ENCODE results near the gene THAP10.
"Not testable (repeated sequence)": the region's sequence is repeated elsewhere in the genome, so short reads cannot be mapped to it uniquely, and the experiment has no call there.

The THAP10 gene

DNA sequence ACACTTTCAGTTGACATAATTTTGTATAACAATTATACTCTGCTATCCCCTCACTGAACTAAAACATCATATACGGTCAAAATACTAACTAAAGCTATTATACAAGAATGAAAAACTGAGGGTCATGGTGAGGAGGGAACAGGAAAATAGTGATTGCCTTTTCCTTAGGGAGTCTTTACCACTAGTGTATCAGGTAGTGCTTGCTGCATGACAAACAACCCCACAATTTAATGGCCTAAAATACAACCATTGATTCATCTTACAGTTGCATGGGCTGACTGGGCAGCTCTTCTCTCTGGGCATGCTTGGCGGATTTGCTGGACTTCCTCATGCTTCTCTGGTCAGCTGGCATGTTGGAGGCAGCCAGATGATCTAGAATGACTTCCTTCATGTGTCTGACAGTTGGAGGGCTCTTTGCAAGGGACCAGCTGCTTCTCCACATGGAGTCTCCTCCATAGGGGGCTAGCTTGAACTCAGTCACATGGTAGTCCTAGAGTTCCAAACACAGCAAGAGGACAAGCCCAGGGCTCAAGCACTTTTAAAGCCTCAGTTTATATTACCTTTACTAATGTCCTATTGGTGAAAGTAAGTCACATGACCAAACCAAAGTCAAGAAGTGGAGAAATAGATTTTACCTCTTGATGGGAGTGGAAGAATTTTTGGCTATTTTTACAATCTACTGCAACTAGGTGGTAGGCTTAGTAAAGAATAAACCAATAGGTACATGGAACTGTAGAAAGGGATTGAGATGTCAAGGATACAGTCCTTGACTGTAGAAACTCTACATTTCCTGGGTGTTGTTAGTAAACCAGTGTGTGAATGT lies 18.8 kb downstream of the THAP10 start:
- Histone ChIP-seq H2AFZ (ENCODE audit: low read depth, low read length) (no peak overlapping the region), H3K9me3 (ENCODE audit: control insufficient read depth, low read length) (peaks cover 3% of the 10 kb centered on the region), H3K4me1 (ENCODE audit: control insufficient read depth, insufficient read depth, low read depth, low read length) (peaks cover 5% of the 10 kb centered on the region), H3K4me2 (ENCODE audit: low read length, poor library complexity, severe bottlenecking) (no peak overlapping the region), H3K79me1 (replicated peaks; ENCODE audit: low read length, poor library complexity, severe bottlenecking) (no peaks in the 10 kb centered on the region), H2AK5ac (ENCODE audit: low read length, severe bottlenecking) (no peak overlapping the region), H3K14ac (ENCODE audit: low read length in 2 of 2) (no peak overlapping the region), H4K8ac (ENCODE audit: low read length) (no peak overlapping the region), H3K18ac (ENCODE audit: low read depth in 1 of 2, low read length in 2 of 2) (no peak overlapping the region), H2BK15ac (ENCODE audit: low read depth, poor library complexity, severe bottlenecking) (no peak overlapping the region), H3K27ac (ENCODE audit: low read length, poor library complexity, severe bottlenecking) (no peak overlapping the region), H2BK120ac (ENCODE audit: low read depth, low read length) (no peak overlapping the region), H3K27me3 (ENCODE audit: control insufficient read depth in 1 of 2, insufficient read depth in 1 of 2, low read length in 2 of 2) (no peaks in the 10 kb centered on the region), H3K9ac (ENCODE audit: low read length) (no peak overlapping the region), H3K23ac (ENCODE audit: low read length in 2 of 2) (no peak overlapping the region), H3K36me3 (ENCODE audit: control insufficient read depth in 1 of 2, insufficient read depth in 2 of 2, low read depth in 1 of 2, low read length in 2 of 2) (no peaks in the 10 kb centered on the region), H3K4ac (ENCODE audit: low read depth in 1 of 2, low read length in 2 of 2) (no peak overlapping the region), H3K4me3 (ENCODE audit: insufficient read depth in 1 of 2, low read depth in 1 of 2, low read length in 2 of 2) (no peak overlapping the region), H4K91ac (ENCODE audit: low read length) (no peak overlapping the region), H2BK12ac (ENCODE audit: low read length in 2 of 2) (no peak overlapping the region), H2BK5ac (ENCODE audit: low read depth, low read length, poor library complexity, severe bottlenecking) (no peak overlapping the region)
- no peak for DNase-seq
- 100% methylated on average over 1 of the region's 2 CpGs for WGBS

DNA sequence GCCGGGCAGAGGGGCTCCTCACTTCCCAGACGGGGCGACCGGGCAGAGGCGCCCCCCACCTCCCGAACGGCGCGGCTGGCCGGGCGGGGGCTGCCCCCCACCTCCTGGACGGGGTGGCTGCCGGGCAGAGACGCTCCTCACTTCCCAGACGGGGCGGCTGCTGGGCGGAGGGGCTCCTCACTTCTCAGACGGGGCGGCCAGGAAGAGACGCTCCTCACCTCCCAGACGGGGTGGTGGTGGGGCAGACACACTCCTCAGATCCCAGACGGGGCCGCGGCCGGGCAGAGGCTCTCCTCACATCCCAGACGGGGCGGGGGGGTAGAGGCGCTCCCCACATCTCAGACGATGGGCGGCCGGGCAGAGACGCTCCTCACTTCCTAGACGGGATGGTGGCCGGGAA lies 20.7 kb downstream of the THAP10 start:
- H2BK12ac ChIP-seq (ENCODE audit: low read length in 2 of 2) = peak overlapping the region in 1 of 2 experiments; percentile 18
- not testable (repeated sequence) for H3K9ac ChIP-seq (ENCODE audit: low read length); H3K36me3 ChIP-seq (ENCODE audit: control insufficient read depth in 1 of 2, insufficient read depth in 2 of 2, low read depth in 1 of 2, low read length in 2 of 2); H2BK120ac ChIP-seq (ENCODE audit: low read depth, low read length); H3K27ac ChIP-seq (ENCODE audit: low read length, poor library complexity, severe bottlenecking); DNase-seq; H2BK15ac ChIP-seq (ENCODE audit: low read depth, poor library complexity, severe bottlenecking); H3K4ac ChIP-seq (ENCODE audit: low read depth in 1 of 2, low read length in 2 of 2); H3K4me2 ChIP-seq (ENCODE audit: low read length, poor library complexity, severe bottlenecking); H3K27me3 ChIP-seq (ENCODE audit: control insufficient read depth in 1 of 2, insufficient read depth in 1 of 2, low read length in 2 of 2); H3K23ac ChIP-seq (ENCODE audit: low read length in 2 of 2); H3K9me3 ChIP-seq (ENCODE audit: control insufficient read depth, low read length); H3K79me1 ChIP-seq (replicated peaks; ENCODE audit: low read length, poor library complexity, severe bottlenecking); H3K14ac ChIP-seq (ENCODE audit: low read length in 2 of 2); H2AFZ ChIP-seq (ENCODE audit: low read depth, low read length); H4K91ac ChIP-seq (ENCODE audit: low read length); H3K4me3 ChIP-seq (ENCODE audit: insufficient read depth in 1 of 2, low read depth in 1 of 2, low read length in 2 of 2); H3K4me1 ChIP-seq (ENCODE audit: control insufficient read depth, insufficient read depth, low read depth, low read length); H4K8ac ChIP-seq (ENCODE audit: low read length); H2AK5ac ChIP-seq (ENCODE audit: low read length, severe bottlenecking); H2BK5ac ChIP-seq (ENCODE audit: low read depth, low read length, poor library complexity, severe bottlenecking)
- H3K18ac ChIP-seq (ENCODE audit: low read depth in 1 of 2, low read length in 2 of 2) = peak overlapping the region in 1 of 2 experiments; percentile 51
- over 99% methylated on average over 32 of the region's 34 CpGs for WGBS

GRCh38 chr15:70870051-70870450 lies 22.2 kb downstream of the THAP10 start:
- no peak overlapping the region for H3K4me3 ChIP-seq (ENCODE audit: insufficient read depth in 1 of 2, low read depth in 1 of 2, low read length in 2 of 2)
- peak; percentile 84 for DNase-seq

GRCh38 chr15:70869346-70869745 lies 22.9 kb downstream of the THAP10 start:
- no peak overlapping the region for H4K91ac ChIP-seq (ENCODE audit: low read length)
- H2BK15ac ChIP-seq (ENCODE audit: low read depth, poor library complexity, severe bottlenecking) = no peak overlapping the region
- H3K23ac ChIP-seq (ENCODE audit: low read length in 2 of 2) = no peak overlapping the region
- no peak overlapping the region for H3K14ac ChIP-seq (ENCODE audit: low read length in 2 of 2)
- no peaks in the 10 kb centered on the region for H3K27me3 ChIP-seq (ENCODE audit: control insufficient read depth in 1 of 2, insufficient read depth in 1 of 2, low read length in 2 of 2)
- H3K9me3 ChIP-seq (ENCODE audit: control insufficient read depth, low read length) = peaks cover 3% of the 10 kb centered on the region
- H3K4me1 ChIP-seq (ENCODE audit: control insufficient read depth, insufficient read depth, low read depth, low read length) = peaks cover 5% of the 10 kb centered on the region
- DNase-seq = no peak
- no peaks in the 10 kb centered on the region for H3K36me3 ChIP-seq (ENCODE audit: control insufficient read depth in 1 of 2, insufficient read depth in 2 of 2, low read depth in 1 of 2, low read length in 2 of 2)
- peak overlapping the region; percentile 55 for H3K9ac ChIP-seq (ENCODE audit: low read length)
- peak overlapping the region in 1 of 2 experiments; percentile 57 for H2BK12ac ChIP-seq (ENCODE audit: low read length in 2 of 2)
- H2BK120ac ChIP-seq (ENCODE audit: low read depth, low read length) = no peak overlapping the region
- H3K4me3 ChIP-seq (ENCODE audit: insufficient read depth in 1 of 2, low read depth in 1 of 2, low read length in 2 of 2) = no peak overlapping the region
- peak overlapping the region in 1 of 2 experiments; percentile 9 for H3K4ac ChIP-seq (ENCODE audit: low read depth in 1 of 2, low read length in 2 of 2)
- no peak overlapping the region for H3K4me2 ChIP-seq (ENCODE audit: low read length, poor library complexity, severe bottlenecking)
- no peaks in the 10 kb centered on the region for H3K79me1 ChIP-seq (replicated peaks; ENCODE audit: low read length, poor library complexity, severe bottlenecking)
- peak overlapping the region; percentile 40 to 46 for H3K18ac ChIP-seq (ENCODE audit: low read depth in 1 of 2, low read length in 2 of 2)
- H4K8ac ChIP-seq (ENCODE audit: low read length) = no peak overlapping the region
- 80% methylated on average over 2 of the region's 3 CpGs for WGBS
- H3K27ac ChIP-seq (ENCODE audit: low read length, poor library complexity, severe bottlenecking) = no peak overlapping the region
- no peak overlapping the region for H2AFZ ChIP-seq (ENCODE audit: low read depth, low read length)
- H2BK5ac ChIP-seq (ENCODE audit: low read depth, low read length, poor library complexity, severe bottlenecking) = no peak overlapping the region
- H2AK5ac ChIP-seq (ENCODE audit: low read length, severe bottlenecking) = no peak overlapping the region

More at GRCh38 chr15:70870051-70870450, 22.2 kb downstream of the THAP10 start:
- H3K4ac ChIP-seq (ENCODE audit: low read depth in 1 of 2, low read length in 2 of 2) = no peak overlapping the region
- peak overlapping the region; percentile 55 for H3K9ac ChIP-seq (ENCODE audit: low read length)
- no peak overlapping the region for H2BK120ac ChIP-seq (ENCODE audit: low read depth, low read length)
- H3K36me3 ChIP-seq (ENCODE audit: control insufficient read depth in 1 of 2, insufficient read depth in 2 of 2, low read depth in 1 of 2, low read length in 2 of 2) = no peaks in the 10 kb centered on the region
- no peak overlapping the region for H3K14ac ChIP-seq (ENCODE audit: low read length in 2 of 2)
- H2AFZ ChIP-seq (ENCODE audit: low read depth, low read length) = no peak overlapping the region
- no peak overlapping the region for H2BK12ac ChIP-seq (ENCODE audit: low read length in 2 of 2)
- H3K4me1 ChIP-seq (ENCODE audit: control insufficient read depth, insufficient read depth, low read depth, low read length) = peaks cover 5% of the 10 kb centered on the region
- H2BK15ac ChIP-seq (ENCODE audit: low read depth, poor library complexity, severe bottlenecking) = no peak overlapping the region
- H3K23ac ChIP-seq (ENCODE audit: low read length in 2 of 2) = no peak overlapping the region
- no peak overlapping the region for H3K4me2 ChIP-seq (ENCODE audit: low read length, poor library complexity, severe bottlenecking)
- no peak overlapping the region for H4K91ac ChIP-seq (ENCODE audit: low read length)
- H3K18ac ChIP-seq (ENCODE audit: low read depth in 1 of 2, low read length in 2 of 2) = no peak overlapping the region
- no peak overlapping the region for H3K27ac ChIP-seq (ENCODE audit: low read length, poor library complexity, severe bottlenecking)
- no peaks in the 10 kb centered on the region for H3K27me3 ChIP-seq (ENCODE audit: control insufficient read depth in 1 of 2, insufficient read depth in 1 of 2, low read length in 2 of 2)
- H3K9me3 ChIP-seq (ENCODE audit: control insufficient read depth, low read length) = peaks cover 3% of the 10 kb centered on the region
- no peaks in the 10 kb centered on the region for H3K79me1 ChIP-seq (replicated peaks; ENCODE audit: low read length, poor library complexity, severe bottlenecking)
- no peak overlapping the region for H2BK5ac ChIP-seq (ENCODE audit: low read depth, low read length, poor library complexity, severe bottlenecking)
- H4K8ac ChIP-seq (ENCODE audit: low read length) = no peak overlapping the region
- no peak overlapping the region for H2AK5ac ChIP-seq (ENCODE audit: low read length, severe bottlenecking)
